ENCODE results near the gene C1QTNF8.
A peak's percentile ranks its signal among the peaks of the same experiment; 100 is the strongest.

The C1QTNF8 gene

GRCh38 chr16:1126586-1126985, 30.5 kb upstream of the C1QTNF8 start:
- no peak for DNase-seq

- no peak for DNase-seq
Measured at GRCh38 chr16:1126044-1126443, 30.0 kb upstream of the C1QTNF8 start.

GRCh38 chr16:1125471-1125870, 29.4 kb upstream of the C1QTNF8 start:
- peak; percentile 54 for DNase-seq

GRCh38 chr16:1124795-1125194, 28.8 kb upstream of the C1QTNF8 start:
- DNase-seq: no peak

- no peak for DNase-seq
Measured at GRCh38 chr16:1124291-1124690, 28.2 kb upstream of the C1QTNF8 start.

- no peak for DNase-seq
Measured at GRCh38 chr16:1123525-1124230, 27.6 kb upstream of the C1QTNF8 start.

- DNase-seq: no peak
Measured at GRCh38 chr16:1122398-1122765, 26.3 kb upstream of the C1QTNF8 start.

- DNase-seq: no peak
Measured at GRCh38 chr16:1121601-1122397, 25.8 kb upstream of the C1QTNF8 start.

GRCh38 chr16:1121009-1121408, 25.0 kb upstream of the C1QTNF8 start:
- DNase-seq: no peak

- no peak for DNase-seq
Measured at GRCh38 chr16:1120577-1120941, 24.5 kb upstream of the C1QTNF8 start.

GRCh38 chr16:1119766-1120576, 23.9 kb upstream of the C1QTNF8 start:
- DNase-seq: no peak

- no peak for DNase-seq
Measured at GRCh38 chr16:1119129-1119528, 23.1 kb upstream of the C1QTNF8 start.

GRCh38 chr16:1117926-1118325, 21.9 kb upstream of the C1QTNF8 start:
- no peak for DNase-seq

GRCh38 chr16:1117176-1117900, 21.3 kb upstream of the C1QTNF8 start:
- DNase-seq: no peak

- no peak for DNase-seq
Measured at GRCh38 chr16:1116693-1117077, 20.6 kb upstream of the C1QTNF8 start.

- DNase-seq: no peak
Measured at GRCh38 chr16:1113889-1114526, 18.0 kb upstream of the C1QTNF8 start.

GRCh38 chr16:1113489-1113888, 17.4 kb upstream of the C1QTNF8 start:
- DNase-seq: no peak

GRCh38 chr16:1112506-1113184, 16.6 kb upstream of the C1QTNF8 start:
- no peak for DNase-seq

GRCh38 chr16:1109648-1110047, 13.6 kb upstream of the C1QTNF8 start:
- DNase-seq: no peak

- no peak for DNase-seq
Measured at GRCh38 chr16:1108299-1109252, 12.5 kb upstream of the C1QTNF8 start.

- DNase-seq: no peak
Measured at GRCh38 chr16:1107731-1108130, 11.7 kb upstream of the C1QTNF8 start.
